Cerebellar nuclear complex (tissue), 1 donor: ENCODE results near the gene FDXR.

ENCODE experiments used
- DNase-seq, 2 experiments: peaks; one replicate each; lab custom pipeline; 2025; lab: John Stamatoyannopoulos, UW

Gene FDXR

DNA sequence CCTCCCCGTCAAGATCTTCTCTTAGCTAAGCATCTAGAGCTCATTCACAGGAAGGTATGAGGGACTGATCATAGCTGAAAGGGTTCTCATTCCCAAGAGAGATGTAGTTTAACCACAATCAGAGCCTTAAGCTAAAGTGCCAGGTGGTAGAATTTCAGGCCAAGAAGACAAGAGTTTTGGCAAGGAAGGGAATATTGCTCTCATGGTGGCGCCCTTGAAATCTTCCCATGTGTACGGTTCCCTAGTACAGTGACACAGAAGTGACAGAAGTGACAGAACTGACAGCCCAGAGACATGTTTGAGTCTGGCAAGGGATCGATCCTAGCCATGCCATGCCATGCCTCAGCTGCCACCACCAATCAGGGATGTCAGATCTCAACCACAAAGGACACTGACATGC is 15.6 kb downstream of the FDXR start:
- no peak for DNase-seq

DNA sequence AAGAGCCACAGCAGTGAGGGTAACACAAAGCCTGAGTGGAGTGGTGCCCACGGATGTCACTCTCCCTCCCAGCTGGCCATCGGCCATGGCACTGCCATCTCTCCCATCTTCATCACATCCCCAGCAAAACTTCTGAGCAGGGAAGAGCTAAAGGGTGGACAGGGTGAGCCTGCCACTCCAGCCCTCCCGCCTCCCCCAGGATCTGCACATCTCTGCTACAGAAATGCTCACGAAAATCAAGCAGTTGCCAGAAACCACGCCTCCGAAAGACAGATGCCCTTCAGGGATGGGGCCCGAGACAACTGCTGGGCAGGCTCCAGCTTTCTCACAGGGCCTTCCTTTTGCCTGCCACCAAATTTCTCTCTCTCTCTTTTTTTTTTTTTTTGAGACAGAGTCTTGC is 16.7 kb downstream of the FDXR start:
- DNase-seq: peak in 1 of 2 experiments; percentile 45

DNA sequence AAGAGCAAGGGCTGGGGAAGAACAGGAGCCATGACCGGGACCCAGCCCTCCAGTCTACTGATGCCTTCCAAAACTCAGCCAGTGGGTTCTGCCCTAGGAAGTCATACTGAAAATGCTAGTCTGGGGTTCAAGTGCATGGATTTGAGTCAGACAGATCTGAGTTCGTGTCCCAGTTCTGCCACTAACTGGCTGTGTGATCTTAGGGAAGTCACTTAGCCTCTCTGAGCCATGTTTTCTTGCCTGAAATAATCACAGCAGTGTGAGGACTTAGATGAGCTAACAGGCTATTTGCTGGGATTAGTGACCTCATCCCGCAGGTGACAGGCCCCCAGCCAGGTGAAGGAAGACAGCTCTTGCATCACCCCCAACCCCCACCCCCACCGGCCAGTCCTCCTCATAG is 17.5 kb downstream of the FDXR start:
- no peak for DNase-seq

DNA sequence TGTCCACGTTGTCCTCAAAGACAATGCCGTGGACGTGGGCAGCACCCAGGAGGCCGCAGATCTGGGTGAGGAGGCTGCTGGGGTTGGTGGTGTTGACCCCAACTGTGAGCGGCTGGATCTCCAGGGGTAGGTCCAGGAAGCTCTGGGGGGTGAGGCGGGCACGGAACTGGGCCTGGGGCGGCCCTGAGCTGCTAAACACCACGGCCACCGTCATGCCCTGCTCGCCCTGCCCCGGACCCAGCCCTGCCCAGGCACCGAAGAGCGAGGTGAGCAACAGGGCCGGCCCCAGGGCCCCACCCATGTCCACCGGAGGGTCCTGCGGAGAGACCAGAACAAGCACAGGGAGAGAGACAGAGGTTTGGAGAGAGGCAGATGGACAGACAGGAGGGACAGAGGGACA is 18.0 kb downstream of the FDXR start:
- DNase-seq: no peak

DNA sequence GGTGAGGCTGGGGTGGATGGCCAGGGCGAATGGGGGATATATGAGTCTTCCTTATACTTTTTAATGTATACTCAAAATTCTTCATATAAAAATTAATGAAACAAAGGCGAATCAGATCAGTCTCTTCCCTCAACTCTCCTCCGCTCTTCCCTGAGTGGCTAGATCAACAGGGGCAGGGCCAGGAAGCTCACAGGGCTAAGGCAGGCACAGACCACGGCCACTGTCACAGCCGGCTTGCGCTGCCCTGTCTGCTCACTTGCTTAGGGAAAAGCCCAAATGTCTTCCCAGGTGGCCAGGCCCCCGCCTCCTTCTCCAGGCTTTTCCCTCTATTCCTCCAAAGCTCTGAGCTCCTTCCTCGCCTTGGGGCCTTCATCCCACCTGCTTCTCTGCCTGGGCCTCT is 19.1 kb downstream of the FDXR start:
- DNase-seq: no peak

- no peak for DNase-seq
Measured at GRCh38 chr17:74853048-74853397, 19.8 kb downstream of the FDXR start.

GRCh38 chr17:74852237-74853047 is 20.4 kb downstream of the FDXR start:
- DNase-seq: no peak

DNA sequence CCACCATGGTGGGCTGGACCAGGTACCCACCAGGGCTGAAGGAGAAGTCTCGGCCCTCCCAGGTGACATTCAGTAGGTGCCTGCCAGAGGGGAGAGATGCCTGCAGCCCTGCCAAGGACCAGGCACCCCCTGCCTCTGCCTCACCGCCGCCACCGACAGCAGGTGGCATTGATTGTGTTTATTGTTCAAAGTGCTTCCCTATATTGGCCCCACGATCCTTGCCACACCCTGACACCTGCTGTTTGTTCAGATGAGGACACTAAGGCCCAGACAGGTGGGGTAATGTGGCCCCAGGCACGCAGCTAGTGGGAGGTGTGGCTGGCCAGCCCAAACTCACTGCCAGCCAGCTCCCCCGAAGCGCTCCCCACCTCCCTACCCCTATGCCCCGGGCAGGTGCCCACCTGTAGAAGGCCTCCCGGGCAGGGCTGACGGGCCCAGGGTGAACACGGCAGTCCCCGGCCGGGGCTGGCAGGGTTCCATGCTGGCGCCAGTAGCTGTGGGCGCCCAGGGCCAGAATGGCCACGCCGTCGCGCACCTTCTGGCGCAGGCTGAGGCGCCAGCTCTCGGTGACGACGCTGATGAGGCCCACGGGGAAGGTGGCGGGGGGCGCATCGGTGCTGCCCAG is 21.1 kb downstream of the FDXR start:
- DNase-seq: no peak

DNA sequence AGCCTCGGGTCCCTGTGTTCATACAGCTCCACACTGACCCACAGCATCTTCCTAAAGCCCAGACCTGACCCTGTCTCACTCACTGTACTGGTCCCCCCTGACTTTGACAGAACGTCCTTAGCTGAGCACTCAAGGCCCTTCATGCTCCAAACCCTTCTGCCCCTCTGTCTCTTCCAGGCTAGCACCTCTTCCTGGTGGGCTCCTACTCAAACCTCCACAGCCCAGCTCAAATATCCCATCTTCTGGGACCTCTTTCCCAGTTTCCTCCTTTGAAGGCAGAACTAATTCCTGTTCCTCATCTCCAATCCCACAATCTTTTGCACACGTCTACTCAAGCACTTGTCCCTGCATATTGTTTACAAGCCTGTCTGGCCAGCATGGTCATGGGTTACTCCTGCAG is 21.9 kb downstream of the FDXR start:
- DNase-seq: no peak

GRCh38 chr17:74850310-74850709 is 22.5 kb downstream of the FDXR start:
- no peak for DNase-seq

GRCh38 chr17:74848656-74849399 is 24.0 kb downstream of the FDXR start:
- DNase-seq: no peak

DNA sequence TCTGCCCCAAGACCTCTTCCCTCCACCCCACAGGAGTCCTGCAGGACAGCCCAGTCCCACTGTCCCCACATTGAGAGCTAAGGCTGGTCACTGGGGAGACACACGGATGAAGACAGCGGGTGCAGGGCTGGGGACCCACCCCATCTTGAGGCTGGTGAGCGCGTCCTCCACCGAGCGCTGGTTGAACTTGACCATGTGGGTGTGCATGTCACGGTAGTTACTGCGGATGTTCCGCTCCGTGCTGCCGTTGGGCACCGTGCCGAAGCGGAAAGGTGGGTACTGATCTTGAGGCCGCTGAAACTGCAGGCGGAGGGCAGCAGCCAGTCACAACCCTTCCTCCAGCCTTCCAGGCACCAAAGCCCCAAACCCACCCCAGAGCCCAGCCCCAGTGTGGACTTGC is 26.2 kb downstream of the FDXR start:
- DNase-seq: no peak

DNA sequence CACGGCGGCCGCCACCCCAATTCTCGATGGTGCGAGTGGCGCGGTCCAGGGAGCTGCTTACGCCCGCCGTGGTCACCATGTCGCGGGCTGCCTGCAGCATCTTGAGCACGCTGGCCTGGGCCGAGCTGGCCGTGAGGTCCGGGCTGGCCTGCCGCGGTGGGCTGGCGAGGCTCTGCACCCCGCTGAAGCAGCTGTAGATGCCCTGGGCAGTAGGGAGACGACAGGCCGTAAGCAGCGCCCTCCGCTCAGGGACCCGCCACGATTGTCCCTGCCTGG is 29.5 kb downstream of the FDXR start:
- DNase-seq: no peak

DNA sequence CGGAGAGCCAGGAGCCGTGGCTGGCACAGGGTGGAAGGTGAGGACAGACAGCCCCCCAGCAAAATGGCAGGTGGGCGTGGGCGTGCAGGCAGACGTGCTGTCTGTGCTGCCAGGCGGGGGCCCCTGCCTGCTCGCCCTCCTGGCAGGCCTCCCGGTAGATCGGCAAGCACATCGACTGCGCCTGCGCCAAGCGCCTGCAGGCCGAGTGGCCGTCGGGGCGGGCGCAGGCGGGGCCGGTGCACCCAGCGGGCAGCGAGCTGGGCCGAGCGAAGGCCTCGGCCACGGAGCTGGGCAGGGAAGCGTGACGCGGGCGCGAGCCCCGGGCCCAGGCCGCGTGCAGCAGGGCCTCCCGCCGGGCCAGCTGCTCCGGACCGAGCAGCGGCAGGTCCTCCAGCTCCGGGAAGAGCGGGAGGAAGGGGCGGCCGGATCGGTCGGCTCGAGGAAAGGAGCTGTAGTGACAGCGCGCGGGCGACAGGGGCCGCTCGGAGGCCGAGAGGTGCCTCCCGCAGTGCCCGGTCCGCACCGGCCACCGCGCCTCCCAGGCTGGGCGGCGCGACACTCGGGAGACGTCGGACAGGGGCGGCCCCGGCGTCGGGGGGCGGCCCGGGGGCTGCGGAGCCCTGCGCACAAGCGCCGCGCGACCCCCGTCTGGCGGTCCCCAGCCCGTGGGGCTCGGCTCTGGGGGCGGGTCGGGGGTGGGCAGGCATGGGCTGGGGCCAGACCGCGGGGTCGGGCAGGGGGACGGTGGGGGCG is 30.0 kb downstream of the FDXR start:
- no peak for DNase-seq

DNA sequence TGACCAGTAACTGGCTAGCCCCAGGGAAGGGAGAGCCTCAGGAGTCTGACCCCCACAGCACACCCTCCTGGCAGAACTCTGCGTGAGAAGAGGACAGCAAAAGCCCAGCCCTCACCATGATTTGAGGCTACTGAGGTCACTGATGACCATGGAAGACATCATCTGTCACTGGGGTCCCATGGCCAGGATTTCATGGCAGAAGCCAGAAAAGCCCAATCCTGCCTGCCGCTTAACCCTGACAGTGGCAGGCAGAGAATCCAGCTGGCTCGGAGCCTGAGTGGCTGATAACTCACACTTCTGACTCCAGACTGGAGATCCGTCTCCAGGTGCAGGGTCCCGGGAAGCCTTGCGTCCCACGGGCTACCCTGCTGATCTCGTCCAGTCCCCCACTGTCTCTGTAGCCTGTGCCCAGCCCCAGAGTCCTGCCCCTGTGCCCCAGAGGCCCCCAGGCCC is 30.6 kb downstream of the FDXR start:
- DNase-seq: no peak

GRCh38 chr17:74840989-74841666 is 31.7 kb downstream of the FDXR start:
- peak in 1 of 2 experiments; percentile 62 for DNase-seq

- no peak for DNase-seq
Measured at GRCh38 chr17:74839990-74840852, 32.6 kb downstream of the FDXR start.

GRCh38 chr17:74838274-74838673 is 34.5 kb downstream of the FDXR start:
- no peak for DNase-seq

GRCh38 chr17:74836691-74837467 is 35.9 kb downstream of the FDXR start:
- DNase-seq: no peak

DNA sequence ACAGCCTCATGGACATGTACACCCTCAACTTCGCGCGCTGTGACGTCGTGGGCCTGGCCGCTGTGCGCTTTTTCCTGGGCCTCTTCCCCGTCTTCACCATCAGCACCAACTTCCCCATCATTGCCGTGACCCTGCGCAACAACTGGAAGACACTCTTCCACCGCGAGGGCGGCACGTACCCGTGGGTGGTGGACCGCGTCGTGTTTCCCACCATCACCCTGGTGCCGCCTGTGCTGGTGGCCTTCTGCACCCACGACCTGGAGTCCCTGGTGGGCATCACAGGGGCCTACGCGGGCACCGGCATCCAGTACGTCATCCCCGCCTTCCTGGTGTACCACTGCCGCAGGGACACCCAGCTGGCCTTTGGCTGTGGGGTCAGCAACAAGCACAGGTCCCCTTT is 36.6 kb downstream of the FDXR start:
- no peak for DNase-seq
